Measurements from ENCODE around the gene SORBS2. TPM values are rescaled to one million over a fixed set of nuclear protein-coding genes. Genes with fewer than 3 reads are reported as not detected.

Gene SORBS2
- total and polyA plus RNA-seq, 2 of the 8 experiments (the other 6 are each of a cell fraction or from before 2014, with no cell fraction given), result 73.0 to 87.1 TPM

- Histone ChIP-seq H2BK15ac (ENCODE audit: low read length) (no peak overlapping the region), H2BK20ac (ENCODE audit: low read length) (no peak overlapping the region), H4K5ac (ENCODE audit: insufficient read length, low read depth, low read length) (no peak overlapping the region), H3K79me1 (ENCODE audit: low read depth, low read length) (no peaks in the 10 kb centered on the region), H2AFZ (ENCODE audit: low read length) (no peak overlapping the region), H3K27ac (ENCODE audit: low read depth, low read length) (no peak overlapping the region), H3K4me2 (ENCODE audit: insufficient read depth in 1 of 2, low read depth in 2 of 2, low read length in 2 of 2) (no peak overlapping the region), H4K20me1 (replicated peaks in 1 of 2; ENCODE audit: control insufficient read depth in 1 of 2, insufficient read depth in 2 of 2, low read length in 2 of 2) (no peaks in the 10 kb centered on the region), H4K91ac (replicated peaks; ENCODE audit: insufficient read length, low read length) (no peak overlapping the region), H2BK120ac (replicated peaks; ENCODE audit: low read depth, low read length) (no peak overlapping the region), H3K79me2 (ENCODE audit: control insufficient read depth in 1 of 2, insufficient read depth in 2 of 2, low read length in 2 of 2) (no peaks in the 10 kb centered on the region), H3K9ac (replicated peaks in 1 of 4; ENCODE audit: extremely low read depth in 1 of 4, low read depth in 3 of 4, low read length in 3 of 4) (no peak overlapping the region), H2BK12ac (ENCODE audit: low read depth, low read length) (no peak overlapping the region), H3K23me2 (ENCODE audit: low read depth, low read length) (no peaks in the 10 kb centered on the region), H3K56ac (replicated peaks; ENCODE audit: insufficient read length, low read depth, low read length) (no peak overlapping the region), H2AK5ac (ENCODE audit: low read depth, low read length) (no peak overlapping the region), H3K4ac (replicated peaks; ENCODE audit: insufficient read length, low read depth, low read length) (no peak overlapping the region), H3K18ac (ENCODE audit: extremely low read depth, low read length) (no peak overlapping the region), H3K36me3 (ENCODE audit: control insufficient read depth in 2 of 4, insufficient read depth in 4 of 4, low read length in 3 of 4) (peaks cover 0 to 9% (median 0%) of the 10 kb centered on the region in 4 experiments; a peak in 2 of 8 replicates), H3K23ac (ENCODE audit: insufficient read length) (no peak overlapping the region), H3K27me3 (replicated peaks in 1 of 4; ENCODE audit: control insufficient read depth in 3 of 4, extremely low read depth in 1 of 4, insufficient read depth in 3 of 4, low read length in 3 of 4) (no peaks in the 10 kb centered on the region), H4K8ac (ENCODE audit: extremely low read depth, insufficient read depth, low read length) (no peak overlapping the region), H3K9me3 (ENCODE audit: insufficient read depth in 2 of 2, low read depth in 1 of 2, low read length in 1 of 2) (peaks cover 8 to 9% of the 10 kb centered on the region in 2 experiments; a peak in 2 of 4 replicates), H3K4me3 (ENCODE audit: extremely low read depth in 1 of 4, insufficient read depth in 2 of 4, low read depth in 3 of 4, low read length in 4 of 4) (no peak overlapping the region), H3K4me1 (replicated peaks in 1 of 4; ENCODE audit: control insufficient read depth in 3 of 4, insufficient read depth in 4 of 4, low read length in 3 of 4) (peaks cover 0 to 3% (median 0%) of the 10 kb centered on the region in 4 experiments; a peak in 2 of 7 replicates), H2BK5ac (ENCODE audit: low read depth, low read length) (no peak overlapping the region), H3K14ac (ENCODE audit: insufficient read length) (no peak overlapping the region)
- DNase-seq (ENCODE audit: low read depth in 1 of 2, low spot score in 2 of 2) (no peak), FAIRE-seq (no peak)
- CTCF ChIA-PET (ENCODE audit: partially characterized antibody), result interaction anchor here (0.9 to 1.5 kb wide), 3 partner anchors 12 to 312 kb away, joined by 4 read pairs; no protein-coding TSS in a partner anchor
- WGBS, 2 experiments (ENCODE audit: extremely low coverage in 1 of 2, insufficient coverage in 1 of 2, insufficient read length in 1 of 2, insufficient replicate concordance in 2 of 2, low coverage in 1 of 2, low lambda C conversion rate in 2 of 2, missing lambda C conversion rate in 1 of 2), result 81% methylated on average over 8 of the region's 8 CpGs; no CpG with 5 or more reads in 1 of the 2 experiments
- POLR2A ChIA-PET (ENCODE audit: partially characterized antibody), result no interaction called here
- no peak for TF ChIP-seq SP1 (IDR thresholded peaks at IDR 0.05; ENCODE audit: low read depth, low read length)
- TF ChIP-seq SIRT6 (IDR thresholded peaks at IDR 0.05; ENCODE audit: low read length), result no peak
- TF ChIP-seq SIN3A (conservative IDR thresholded peaks at IDR 0.05 in 1 of 2, IDR thresholded peaks at IDR 0.05 in 1 of 2; ENCODE audit: low read depth in 1 of 2, low read length in 2 of 2), result no peak
- no peak for TF ChIP-seq GABPA (IDR thresholded peaks at IDR 0.05; ENCODE audit: borderline replicate concordance, insufficient read depth, low read length)
- TF ChIP-seq BACH1 (IDR thresholded peaks at IDR 0.05; ENCODE audit: low read length), result no peak
- no peak for TF ChIP-seq TEAD4 (IDR thresholded peaks at IDR 0.05; ENCODE audit: low read depth, low read length)
- TF ChIP-seq SP4 (IDR thresholded peaks at IDR 0.05; ENCODE audit: low read length), result no peak
- no peak for TF ChIP-seq TAF7 (optimal IDR thresholded peaks at IDR 0.05; ENCODE audit: borderline replicate concordance, low read depth, low read length)
- no peak for TF ChIP-seq RBBP5 (IDR thresholded peaks at IDR 0.05; ENCODE audit: borderline replicate concordance, low read depth, low read length)
- no peak for TF ChIP-seq EGR1 (IDR thresholded peaks at IDR 0.05; ENCODE audit: borderline replicate concordance, low read depth, low read length)
- TF ChIP-seq FOSL1 (IDR thresholded peaks at IDR 0.05; ENCODE audit: insufficient read depth, low read depth, low read length), result no peak
Measured at GRCh38 chr4:185709802-185710486, 102.0 kb downstream of the SORBS2 start.
